ENCODE measurements around the gene PRXL2B.

The PRXL2B gene

GRCh38 chr1:2597441-2598328 lies 11.1 kb downstream of the PRXL2B start:
- DNase-seq (ENCODE audit: low read depth, low spot score): no peak

GRCh38 chr1:2598329-2598931 lies 11.9 kb downstream of the PRXL2B start:
- no peak for DNase-seq (ENCODE audit: low read depth, low spot score)

- DNase-seq (ENCODE audit: low read depth, low spot score): no peak
Observed at GRCh38 chr1:2601721-2602303, 15.2 kb downstream of the PRXL2B start.

- no peak for DNase-seq (ENCODE audit: low read depth, low spot score)
Observed at GRCh38 chr1:2602311-2602835, 15.8 kb downstream of the PRXL2B start.

- DNase-seq (ENCODE audit: low read depth, low spot score): no peak
Observed at GRCh38 chr1:2602866-2603520, 16.4 kb downstream of the PRXL2B start.

- DNase-seq (ENCODE audit: low read depth, low spot score): no peak
Observed at GRCh38 chr1:2603521-2604155, 17.1 kb downstream of the PRXL2B start.

- no peak for DNase-seq (ENCODE audit: low read depth, low spot score)
Observed at GRCh38 chr1:2604156-2604843, 17.7 kb downstream of the PRXL2B start.

- no peak for DNase-seq (ENCODE audit: low read depth, low spot score)
Observed at GRCh38 chr1:2604844-2605508, 18.4 kb downstream of the PRXL2B start.

- no peak for DNase-seq (ENCODE audit: low read depth, low spot score)
Observed at GRCh38 chr1:2605509-2606395, 19.2 kb downstream of the PRXL2B start.

- no peak for DNase-seq (ENCODE audit: low read depth, low spot score)
Observed at GRCh38 chr1:2606396-2606880, 19.9 kb downstream of the PRXL2B start.

GRCh38 chr1:2606881-2607621 lies 20.5 kb downstream of the PRXL2B start:
- no peak for DNase-seq (ENCODE audit: low read depth, low spot score)

- no peak for DNase-seq (ENCODE audit: low read depth, low spot score)
Observed at GRCh38 chr1:2607641-2608091, 21.1 kb downstream of the PRXL2B start.

GRCh38 chr1:2609319-2610035 lies 22.9 kb downstream of the PRXL2B start:
- no peak for DNase-seq (ENCODE audit: low read depth, low spot score)

GRCh38 chr1:2610036-2610959 lies 23.7 kb downstream of the PRXL2B start:
- no peak for DNase-seq (ENCODE audit: low read depth, low spot score)

- DNase-seq (ENCODE audit: low read depth, low spot score): no peak
Observed at GRCh38 chr1:2611031-2611501, 24.5 kb downstream of the PRXL2B start.

- no peak for DNase-seq (ENCODE audit: low read depth, low spot score)
Observed at GRCh38 chr1:2611621-2612437, 25.3 kb downstream of the PRXL2B start.
